H9 (cell line): Measurements from ENCODE around the gene KDM1B. TPM values are rescaled to one million over a fixed set of nuclear protein-coding genes. Genes with fewer than 3 reads are reported as not detected.

Source experiments
- DNase-seq: peaks from one replicate; pipeline ENCODE4 v3.0.0-alpha.2; 2017
- H2AFZ ChIP-seq: one replicate; pipeline ENCODE4 v1.6.1; 2013; ENCODE audit warnings: mild to moderate bottlenecking, low read length, control low read depth, moderate library complexity
- H2AK5ac ChIP-seq: 2 replicates; pipeline ENCODE4 v1.6.1; 2013; ENCODE audit warnings: low read length, control low read depth, mixed read lengths; ENCODE audit not compliant: insufficient read length
- H2BK120ac ChIP-seq: one replicate; pipeline ENCODE4 v1.6.1; 2013; ENCODE audit warnings: low read depth, mild to moderate bottlenecking, low read length, control low read depth, inconsistent platforms; ENCODE audit not compliant: poor library complexity, severe bottlenecking
- H2BK12ac ChIP-seq: 2 replicates; pipeline ENCODE4 v1.6.1; 2013; ENCODE audit warnings: low read length, control low read depth, mixed read lengths, low read depth; ENCODE audit not compliant: insufficient read length
- H2BK15ac ChIP-seq: 2 replicates; pipeline ENCODE4 v1.6.1; 2013; ENCODE audit warnings: low read depth, low read length, control low read depth
- H2BK20ac ChIP-seq: one replicate; pipeline ENCODE4 v1.6.1; 2013; ENCODE audit warnings: low read depth, mild to moderate bottlenecking, low read length, control low read depth, inconsistent platforms; ENCODE audit not compliant: poor library complexity, severe bottlenecking
- H2BK5ac ChIP-seq: 2 replicates; pipeline ENCODE4 v1.6.1; 2013; ENCODE audit warnings: low read length, control low read depth, mixed read lengths; ENCODE audit not compliant: insufficient read length
- H3K14ac ChIP-seq: 2 replicates; pipeline ENCODE4 v1.6.1; 2013; ENCODE audit warnings: low read length, control low read depth; ENCODE audit not compliant: insufficient read depth
- H3K18ac ChIP-seq: 2 replicates; pipeline ENCODE4 v1.6.1; 2013; ENCODE audit warnings: low read depth, mild to moderate bottlenecking, mixed read lengths, low read length, control low read depth; ENCODE audit not compliant: insufficient read length
- H3K23ac ChIP-seq: 2 replicates; pipeline ENCODE4 v1.6.1; 2013; ENCODE audit warnings: low read length, control low read depth, mixed read lengths, low read depth; ENCODE audit not compliant: insufficient read length
- H3K23me2 ChIP-seq: 2 replicates; pipeline ENCODE4 v1.6.1; 2013; ENCODE audit warnings: low read depth, mild to moderate bottlenecking, mixed read lengths, low read length, control low read depth; ENCODE audit not compliant: insufficient read length, poor library complexity, severe bottlenecking
- H3K27ac ChIP-seq: 2 replicates; pipeline ENCODE4 v1.5.1; 2013; ENCODE audit warnings: low read length, control low read depth, mixed read lengths, low read depth; ENCODE audit not compliant: insufficient read length
- H3K27me3 ChIP-seq: 2 replicates; pipeline ENCODE4 v1.6.1; 2013; ENCODE audit warnings: low read length, control low read depth, inconsistent platforms; ENCODE audit not compliant: insufficient read depth
- H3K4ac ChIP-seq: 2 replicates; pipeline ENCODE4 v1.6.1; 2013; ENCODE audit warnings: low read depth, mild to moderate bottlenecking, control low read depth, inconsistent platforms, low read length, moderate library complexity
- H3K4me1 ChIP-seq: 2 replicates; pipeline ENCODE4 v1.6.1; 2013; ENCODE audit warnings: low read length, control low read depth, inconsistent platforms; ENCODE audit not compliant: insufficient read depth
- H3K4me2 ChIP-seq: 2 replicates; pipeline ENCODE4 v1.6.1; 2013; ENCODE audit warnings: low read length, control low read depth, mixed read lengths; ENCODE audit not compliant: insufficient read length, insufficient read depth
- H3K56ac ChIP-seq: 2 replicates; pipeline ENCODE4 v1.6.1; 2013; ENCODE audit warnings: low read depth, mild to moderate bottlenecking, mixed read lengths, low read length, control low read depth; ENCODE audit not compliant: insufficient read length
- H3K79me1 ChIP-seq: 2 replicates; pipeline ENCODE4 v1.6.1; 2013; ENCODE audit warnings: low read depth, mild to moderate bottlenecking, moderate library complexity, low read length, control low read depth, inconsistent platforms; ENCODE audit not compliant: insufficient read depth, poor library complexity, severe bottlenecking
- H3K79me2 ChIP-seq: 2 replicates; pipeline ENCODE4 v1.6.1; 2013; ENCODE audit warnings: low read length, control low read depth, inconsistent platforms; ENCODE audit not compliant: insufficient read depth
- H3K9ac ChIP-seq: 2 replicates; pipeline ENCODE4 v1.6.1; 2013; ENCODE audit warnings: low read length, control low read depth, mixed read lengths; ENCODE audit not compliant: insufficient read length; ENCODE audit errors: extremely low read depth
- H3K9me3 ChIP-seq: one replicate; pipeline ENCODE4 v1.6.1; 2013; ENCODE audit warnings: low read depth, low read length, inconsistent platforms; ENCODE audit not compliant: control insufficient read depth
- H3T11ph ChIP-seq: one replicate; pipeline ENCODE4 v1.6.1; 2013; ENCODE audit warnings: mild to moderate bottlenecking, low read length, control low read depth, inconsistent platforms
- H4K20me1 ChIP-seq: one replicate; pipeline ENCODE4 v1.6.1; 2013; ENCODE audit not compliant: control insufficient read depth, insufficient read length, insufficient read depth
- H4K5ac ChIP-seq: 2 replicates; pipeline ENCODE4 v1.6.1; 2013; ENCODE audit warnings: low read depth, mild to moderate bottlenecking, mixed read lengths, low read length, control low read depth; ENCODE audit not compliant: insufficient read length
- H4K8ac ChIP-seq: replicated peaks from 2 replicates; pipeline ENCODE4 v1.6.1; 2013; ENCODE audit warnings: low read length, control low read depth, mixed read lengths, low read depth; ENCODE audit not compliant: insufficient read length
- H4K91ac ChIP-seq: 2 replicates; pipeline ENCODE4 v1.6.1; 2013; ENCODE audit warnings: low read depth, mild to moderate bottlenecking, moderate library complexity, mixed read lengths, low read length, control low read depth; ENCODE audit not compliant: insufficient read length
- H3K27ac Mint-ChIP-seq, 3 experiments: 2 replicates in 2 of 3; 3 replicates in 1 of 3; pipeline ENCODE4 v1.8.0; 2020 to 2021; ENCODE audit warnings: mixed read lengths in 3 of 3, mild to moderate bottlenecking in 1 of 3, moderate library complexity in 1 of 3
- H3K27me3 Mint-ChIP-seq: 2 replicates; pipeline ENCODE4 v1.8.0; 2021; ENCODE audit warnings: low read depth, mild to moderate bottlenecking, moderate library complexity, mixed read lengths
- H3K36me3 Mint-ChIP-seq, 3 experiments: 2 replicates in 2 of 3; 3 replicates in 1 of 3; pipeline ENCODE4 v1.8.0; 2020 to 2021; ENCODE audit warnings: low read depth in 3 of 3, mixed read lengths in 3 of 3; ENCODE audit not compliant: insufficient read depth in 1 of 3
- H3K4me1 Mint-ChIP-seq, 2 experiments: 2 replicates each; pipeline ENCODE4 v1.8.0; 2020; ENCODE audit warnings: mixed read lengths in 2 of 2
- H3K4me3 Mint-ChIP-seq, 2 experiments: 2 replicates in 1 of 2; 3 replicates in 1 of 2; pipeline ENCODE4 v1.8.0; 2020 to 2021; ENCODE audit warnings: mild to moderate bottlenecking in 2 of 2, mixed read lengths in 2 of 2, moderate library complexity in 1 of 2
- H3K9me3 Mint-ChIP-seq, 2 experiments: 2 replicates in 1 of 2; 3 replicates in 1 of 2; pipeline ENCODE4 v1.8.0; 2020; ENCODE audit warnings: mild to moderate bottlenecking in 2 of 2, mixed read lengths in 2 of 2, moderate library complexity in 1 of 2
- WGBS: extraction: QIAGEN DNeasy Blood & Tissue Kit; methylation state at CpG from one replicate; pipeline ENCODE4 v1.1.7; 2013; ENCODE audit warnings: missing lambda C conversion rate, low lambda C conversion rate, mixed read lengths; ENCODE audit not compliant: insufficient read length; ENCODE audit errors: extremely low coverage; 5-methylcytosine and 5-hydroxymethylcytosine counted together
- total RNA-seq: library from RNA; stranded (reverse); gene quantifications from 2 replicates; pipeline ENCODE4 v1.2.1, GENCODE V29; 2021
- TF ChIP-seq, protein P1 (sequence below): fragments of 200-600 bp; sonication (generic); conservative IDR thresholded peaks from 3 replicates; pipeline ENCODE4 v1.8.0; 2021; ENCODE audit warnings: antibody characterized with exemption, mild to moderate bottlenecking

The KDM1B gene
- total RNA-seq, 1 experiment from 2014 or later = 5.4 TPM

DNA sequence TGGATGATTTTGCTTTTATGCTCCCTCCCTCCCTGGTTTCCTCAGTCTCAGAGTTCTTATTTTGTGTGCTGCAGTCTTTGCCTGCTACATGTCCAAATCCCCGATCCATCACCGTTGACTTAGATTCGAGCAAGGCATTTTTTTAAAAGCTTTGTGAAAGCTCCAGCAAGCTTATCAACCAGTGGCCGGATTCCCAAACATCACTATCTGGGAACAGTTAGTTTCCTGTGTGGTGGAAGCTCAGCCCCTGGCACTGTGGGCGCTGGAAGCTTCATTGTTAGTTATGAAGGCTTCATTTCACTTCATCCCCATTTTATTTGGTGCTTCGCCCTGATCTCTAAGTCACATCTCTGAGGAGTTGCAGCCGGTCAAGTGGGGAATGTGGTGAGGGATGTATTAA lies 64.4 kb downstream of the KDM1B start:
- Histone ChIP-seq H4K20me1 (no peaks in the 10 kb centered on the region), H3K79me1 (no peaks in the 10 kb centered on the region), H2BK120ac (no peak overlapping the region), H2AK5ac (no peak overlapping the region), H4K5ac (no peak overlapping the region), H3K4me2 (no peak overlapping the region), H3K27ac (no peak overlapping the region), H3K14ac (no peak overlapping the region), H4K91ac (no peak overlapping the region), H2AFZ (no peak overlapping the region), H3K23ac (no peak overlapping the region), H4K8ac (no peak overlapping the region), H3K18ac (no peak overlapping the region), H3K4me1 (no peaks in the 10 kb centered on the region), H3T11ph (no peak overlapping the region), H2BK12ac (no peak overlapping the region), H3K9me3 (no peaks in the 10 kb centered on the region), H2BK20ac (no peak overlapping the region), H3K4ac (no peak overlapping the region), H3K23me2 (no peaks in the 10 kb centered on the region), H2BK15ac (no peak overlapping the region), H3K56ac (no peak overlapping the region), H3K27me3 (no peaks in the 10 kb centered on the region), H2BK5ac (no peak overlapping the region), H3K79me2 (no peaks in the 10 kb centered on the region), H3K9ac (no peak overlapping the region)
- no CpG with 5 or more reads among the region's 7 CpGs for WGBS
- Mint-ChIP-seq H3K27ac (peak overlapping the region; percentile 50 to 75 (median 73); a peak in 4 of 7 replicates), H3K4me3 (no peak overlapping the region), H3K9me3 (peaks cover 0 to 3% of the 10 kb centered on the region in 2 experiments; a peak in 1 of 5 replicates), H3K27me3 (no peaks in the 10 kb centered on the region), H3K36me3 (peaks cover 13 to 43% (median 39%) of the 10 kb centered on the region in 3 experiments; a peak in 6 of 7 replicates), H3K4me1 (peaks cover 0 to 6% of the 10 kb centered on the region in 2 experiments; a peak in 3 of 4 replicates)
- no peak for DNase-seq
- TF ChIP-seq, protein P1, sequence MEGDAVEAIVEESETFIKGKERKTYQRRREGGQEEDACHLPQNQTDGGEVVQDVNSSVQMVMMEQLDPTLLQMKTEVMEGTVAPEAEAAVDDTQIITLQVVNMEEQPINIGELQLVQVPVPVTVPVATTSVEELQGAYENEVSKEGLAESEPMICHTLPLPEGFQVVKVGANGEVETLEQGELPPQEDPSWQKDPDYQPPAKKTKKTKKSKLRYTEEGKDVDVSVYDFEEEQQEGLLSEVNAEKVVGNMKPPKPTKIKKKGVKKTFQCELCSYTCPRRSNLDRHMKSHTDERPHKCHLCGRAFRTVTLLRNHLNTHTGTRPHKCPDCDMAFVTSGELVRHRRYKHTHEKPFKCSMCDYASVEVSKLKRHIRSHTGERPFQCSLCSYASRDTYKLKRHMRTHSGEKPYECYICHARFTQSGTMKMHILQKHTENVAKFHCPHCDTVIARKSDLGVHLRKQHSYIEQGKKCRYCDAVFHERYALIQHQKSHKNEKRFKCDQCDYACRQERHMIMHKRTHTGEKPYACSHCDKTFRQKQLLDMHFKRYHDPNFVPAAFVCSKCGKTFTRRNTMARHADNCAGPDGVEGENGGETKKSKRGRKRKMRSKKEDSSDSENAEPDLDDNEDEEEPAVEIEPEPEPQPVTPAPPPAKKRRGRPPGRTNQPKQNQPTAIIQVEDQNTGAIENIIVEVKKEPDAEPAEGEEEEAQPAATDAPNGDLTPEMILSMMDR = no peak
